ENCODE results near the gene NVL.

DNA sequence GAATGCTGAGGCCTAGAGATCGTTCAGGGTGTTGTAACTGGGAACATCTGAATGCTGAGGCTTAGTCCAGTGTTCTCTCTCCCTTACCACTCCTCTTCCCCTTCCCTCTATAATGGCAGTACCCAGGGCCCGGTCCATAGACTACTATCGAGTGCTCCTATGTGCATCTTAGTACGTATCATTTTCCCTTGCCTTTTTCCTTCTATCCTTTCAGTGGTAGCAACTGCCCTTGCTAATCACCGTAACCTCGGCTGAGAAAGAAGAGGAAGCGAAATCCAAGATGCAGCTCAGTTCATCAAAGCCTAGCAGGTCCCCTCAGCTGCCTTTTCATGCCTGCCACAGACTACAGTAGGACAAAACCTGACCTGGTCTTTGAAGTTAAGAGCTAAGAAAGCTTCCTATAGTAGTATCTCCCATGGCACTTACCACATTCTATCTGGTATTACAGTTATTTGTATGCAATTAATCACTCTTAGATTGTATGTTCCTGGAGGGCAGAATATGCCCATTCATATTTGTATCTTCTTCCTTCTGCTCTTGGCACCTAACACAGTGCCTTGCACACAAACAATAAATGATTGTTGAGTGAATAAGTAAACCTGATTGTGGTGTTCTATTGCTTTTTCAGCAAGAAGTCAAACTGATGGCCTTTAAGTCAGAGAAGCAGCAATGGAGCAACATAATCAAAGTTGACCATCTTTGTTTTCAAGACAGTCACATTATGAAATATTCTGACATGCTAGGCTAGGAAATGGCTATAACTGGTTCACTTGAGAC, 49.1 kb upstream of the NVL start:
- TF ChIP-seq, protein P1, sequence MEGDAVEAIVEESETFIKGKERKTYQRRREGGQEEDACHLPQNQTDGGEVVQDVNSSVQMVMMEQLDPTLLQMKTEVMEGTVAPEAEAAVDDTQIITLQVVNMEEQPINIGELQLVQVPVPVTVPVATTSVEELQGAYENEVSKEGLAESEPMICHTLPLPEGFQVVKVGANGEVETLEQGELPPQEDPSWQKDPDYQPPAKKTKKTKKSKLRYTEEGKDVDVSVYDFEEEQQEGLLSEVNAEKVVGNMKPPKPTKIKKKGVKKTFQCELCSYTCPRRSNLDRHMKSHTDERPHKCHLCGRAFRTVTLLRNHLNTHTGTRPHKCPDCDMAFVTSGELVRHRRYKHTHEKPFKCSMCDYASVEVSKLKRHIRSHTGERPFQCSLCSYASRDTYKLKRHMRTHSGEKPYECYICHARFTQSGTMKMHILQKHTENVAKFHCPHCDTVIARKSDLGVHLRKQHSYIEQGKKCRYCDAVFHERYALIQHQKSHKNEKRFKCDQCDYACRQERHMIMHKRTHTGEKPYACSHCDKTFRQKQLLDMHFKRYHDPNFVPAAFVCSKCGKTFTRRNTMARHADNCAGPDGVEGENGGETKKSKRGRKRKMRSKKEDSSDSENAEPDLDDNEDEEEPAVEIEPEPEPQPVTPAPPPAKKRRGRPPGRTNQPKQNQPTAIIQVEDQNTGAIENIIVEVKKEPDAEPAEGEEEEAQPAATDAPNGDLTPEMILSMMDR (IDR thresholded peaks at IDR 0.05): no peak
- no peak for TF ChIP-seq POLR2A (IDR thresholded peaks at IDR 0.05)
